Mesodermal cell (in vitro differentiated cells): ENCODE results near the gene PRSS48. TPM values are rescaled to one million over a fixed set of nuclear protein-coding genes. Genes with fewer than 3 reads are reported as not detected.
"Not testable (repeated sequence)": the region's sequence is repeated elsewhere in the genome, so short reads cannot be mapped to it uniquely, and the experiment has no call there.

Source experiments
- H3K27ac ChIP-seq: 2 replicates; pipeline ENCODE4 v1.7.0; 2013; ENCODE audit warnings: mild to moderate bottlenecking, low read depth, low read length, moderate library complexity; ENCODE audit not compliant: severe bottlenecking
- H3K36me3 ChIP-seq: 2 replicates; pipeline ENCODE4 v1.7.1; 2013; ENCODE audit warnings: mild to moderate bottlenecking, low read length, moderate library complexity; ENCODE audit not compliant: control insufficient read depth, insufficient read depth
- H3K4me1 ChIP-seq: one replicate; pipeline ENCODE4 v1.7.1; 2013; ENCODE audit warnings: mild to moderate bottlenecking, low read length; ENCODE audit not compliant: insufficient read depth, control insufficient read depth, poor library complexity, severe bottlenecking
- H3K4me3 ChIP-seq: 2 replicates; pipeline ENCODE4 v1.7.0; 2013; ENCODE audit warnings: low read length, control low read depth, mild to moderate bottlenecking; ENCODE audit not compliant: insufficient read depth, poor library complexity, severe bottlenecking; ENCODE audit errors: extremely low read depth
- H3K9me3 ChIP-seq: 2 replicates; pipeline ENCODE4 v1.7.1; 2013; ENCODE audit warnings: mild to moderate bottlenecking, low read length, moderate library complexity; ENCODE audit not compliant: control insufficient read depth
- WGBS, 2 experiments: methylation state at CpG; one replicate each; pipeline ENCODE4 v1.1.5; 2013; ENCODE audit warnings: missing lambda C conversion rate in 2 of 2; ENCODE audit not compliant: insufficient coverage in 2 of 2; 5-methylcytosine and 5-hydroxymethylcytosine counted together
- polyA plus RNA-seq, 2 experiments: library from polyadenylated mRNA; stranded (reverse); fragments of 50-300 nt; gene quantifications; one replicate each; pipeline ENCODE4 v1.2.3, GENCODE V29; 2013

Gene PRSS48
- not detected for polyA plus RNA-seq (2013, experiment 1 of 2)
- not detected for polyA plus RNA-seq (2013, experiment 2 of 2)

GRCh38 chr4:151276787-151277562 is at the start of gene PRSS48:
PRSS48 (plus strand) TSS chr4:151277161; CDS start chr4:151277173, 12 bp downstream.
- Histone ChIP-seq H3K9me3 (no peaks in the 10 kb centered on the region), H3K4me1 (peaks cover 6% of the 10 kb centered on the region), H3K36me3 (peaks cover 4% of the 10 kb centered on the region), H3K4me3 (no peak within 1 kb of the TSS), H3K27ac (no peak within 1 kb of the TSS)
- 78 to 91% methylated on average over 2 to 4 of the region's 7 CpGs for WGBS, 2 experiments

- H3K27ac ChIP-seq = peak overlapping the region; percentile 0
- H3K4me3 ChIP-seq = no peak overlapping the region
- no CpG with 5 or more reads among the region's 1 CpG for WGBS, 2 experiments
- peaks cover 18% of the 10 kb centered on the region for H3K4me1 ChIP-seq
- H3K9me3 ChIP-seq = no peaks in the 10 kb centered on the region
- peaks cover 3% of the 10 kb centered on the region for H3K36me3 ChIP-seq
These were observed 49.8 kb upstream of the PRSS48 start for GRCh38 chr4:151227172-151227571.

GRCh38 chr4:151227731-151228130 is 49.2 kb upstream of the PRSS48 start:
- H3K4me3 ChIP-seq = no peak overlapping the region

GRCh38 chr4:151228189-151229119 is 48.5 kb upstream of the PRSS48 start:
- no peak overlapping the region for H3K4me3 ChIP-seq
- 100% methylated on average over 1 of the region's 6 CpGs; no CpG with 5 or more reads in 1 of the 2 experiments for WGBS, 2 experiments
- H3K9me3 ChIP-seq = no peaks in the 10 kb centered on the region
- peak overlapping the region; percentile 0 for H3K27ac ChIP-seq
- peaks cover 24% of the 10 kb centered on the region for H3K4me1 ChIP-seq
- peaks cover under 1% of the 10 kb centered on the region for H3K36me3 ChIP-seq

More at GRCh38 chr4:151227731-151228130, 49.2 kb upstream of the PRSS48 start:
- 89 to 90% methylated on average over 2 to 3 of the region's 3 CpGs for WGBS, 2 experiments
- H3K27ac ChIP-seq = peak overlapping the region; percentile 0
- peaks cover 21% of the 10 kb centered on the region for H3K4me1 ChIP-seq
- no peaks in the 10 kb centered on the region for H3K9me3 ChIP-seq
- peaks cover 3% of the 10 kb centered on the region for H3K36me3 ChIP-seq

- no peak overlapping the region for H3K27ac ChIP-seq
- H3K4me3 ChIP-seq = no peak overlapping the region
- 84% methylated on average over 6 of the region's 7 CpGs for WGBS, 2 experiments
- H3K9me3 ChIP-seq = no peaks in the 10 kb centered on the region
- peaks cover 3% of the 10 kb centered on the region for H3K36me3 ChIP-seq
- H3K4me1 ChIP-seq = peaks cover 17% of the 10 kb centered on the region
These were observed 44.9 kb upstream of the PRSS48 start for GRCh38 chr4:151231915-151232595.

- Histone ChIP-seq H3K36me3 (peaks cover 3% of the 10 kb centered on the region), H3K27ac (no peak overlapping the region), H3K9me3 (no peaks in the 10 kb centered on the region), H3K4me1 (peaks cover 6% of the 10 kb centered on the region), H3K4me3 (no peak overlapping the region)
- 94% methylated on average over 4 of the region's 5 CpGs; no CpG with 5 or more reads in 1 of the 2 experiments for WGBS, 2 experiments
These were observed 43.4 kb upstream of the PRSS48 start for GRCh38 chr4:151233600-151233999.

GRCh38 chr4:151235373-151235772 is 41.6 kb upstream of the PRSS48 start:
- H3K4me1 ChIP-seq, H3K9me3 ChIP-seq, H3K4me3 ChIP-seq, H3K36me3 ChIP-seq, H3K27ac ChIP-seq: not testable (repeated sequence)
- no CpG with 5 or more reads among the region's 1 CpG for WGBS, 2 experiments

GRCh38 chr4:151236036-151236435 is 40.9 kb upstream of the PRSS48 start:
- H3K4me1 ChIP-seq = peaks cover 6% of the 10 kb centered on the region
- no peak overlapping the region for H3K27ac ChIP-seq
- no peak overlapping the region for H3K4me3 ChIP-seq
- H3K9me3 ChIP-seq = no peaks in the 10 kb centered on the region
- H3K36me3 ChIP-seq = peaks cover 3% of the 10 kb centered on the region
- 96 to 100% methylated on average over 26 to 27 of the region's 27 CpGs for WGBS, 2 experiments

- 0 to 50% methylated on average over 1 to 2 of the region's 3 CpGs for WGBS, 2 experiments
- H3K4me3 ChIP-seq = no peak overlapping the region
- no peaks in the 10 kb centered on the region for H3K9me3 ChIP-seq
- no peaks in the 10 kb centered on the region for H3K4me1 ChIP-seq
- H3K36me3 ChIP-seq = peaks cover 3% of the 10 kb centered on the region
- no peak overlapping the region for H3K27ac ChIP-seq
These were observed 38.5 kb upstream of the PRSS48 start for GRCh38 chr4:151238477-151238876.

- Histone ChIP-seq H3K27ac (no peak overlapping the region), H3K4me1 (no peaks in the 10 kb centered on the region), H3K4me3 (no peak overlapping the region), H3K36me3 (peaks cover 3% of the 10 kb centered on the region), H3K9me3 (no peaks in the 10 kb centered on the region)
- WGBS, 2 experiments = 100% methylated on average over 1 of the region's 3 CpGs
These were observed 37.4 kb upstream of the PRSS48 start for GRCh38 chr4:151239608-151240007.
